OCI-LY7 (cell line): ENCODE data around the gene AZGP1.
"Not testable (repeated sequence)": the region's sequence is repeated elsewhere in the genome, so short reads cannot be mapped to it uniquely, and the experiment has no call there.

Source experiments
- CTCF ChIP-seq: fragments of 200-600 bp; sonication (generic); conservative IDR thresholded peaks from 2 replicates; pipeline ENCODE4 v1.5.1; 2014; ENCODE audit warnings: mild to moderate bottlenecking, antibody characterized with exemption, low read length, moderate library complexity, mixed read lengths
- EZH2phosphoT487 ChIP-seq: fragments of 200-600 bp; sonication (generic); IDR thresholded peaks from 2 replicates; pipeline ENCODE4 v1.6.1; 2018; ENCODE audit warnings: low read depth, borderline replicate concordance, mild to moderate bottlenecking, mixed run types, antibody characterized with exemption, low read length, moderate library complexity, mixed read lengths

- not testable (repeated sequence) for TF ChIP-seq CTCF, EZH2phosphoT487
Observed at GRCh38 chr7:99981066-99981465, 5.2 kb upstream of the AZGP1 start.
